ENCODE measurements around the gene NAIF1.
A peak's percentile ranks its signal among the peaks of the same experiment; 100 is the strongest.
"Not testable (repeated sequence)": the region's sequence is repeated elsewhere in the genome, so short reads cannot be mapped to it uniquely, and the experiment has no call there.

Gene NAIF1

GRCh38 chr9:128082151-128082550 is 15.0 kb upstream of the NAIF1 start:
- no peak for DNase-seq

- DNase-seq: no peak
Observed at GRCh38 chr9:128081056-128081455, 13.9 kb upstream of the NAIF1 start.

- no peak for DNase-seq
Observed at GRCh38 chr9:128080206-128080605, 13.1 kb upstream of the NAIF1 start.

- DNase-seq: no peak
Observed at GRCh38 chr9:128078504-128079434, 11.6 kb upstream of the NAIF1 start.

GRCh38 chr9:128077847-128078503 is 10.9 kb upstream of the NAIF1 start:
- DNase-seq: no peak

- no peak for DNase-seq
Observed at GRCh38 chr9:128073253-128073886, 6.2 kb upstream of the NAIF1 start.

GRCh38 chr9:128072144-128073021 is 5.3 kb upstream of the NAIF1 start:
- no peak for DNase-seq

- DNase-seq: not testable (repeated sequence)
Observed at GRCh38 chr9:128071475-128071874, 4.4 kb upstream of the NAIF1 start.

GRCh38 chr9:128070874-128071273 is 3.8 kb upstream of the NAIF1 start:
- no peak for DNase-seq

- no peak for DNase-seq
Observed at GRCh38 chr9:128068386-128069205, 1.5 kb upstream of the NAIF1 start.

GRCh38 chr9:128067645-128068385 is 695 bp upstream of the NAIF1 start, which contains the start of gene SLC25A25:
Gene SLC25A25, plus strand, starts transcription at chr9:128068232. Its CDS starts 88 bp downstream, at chr9:128068320.
- DNase-seq: peak; percentile 96

GRCh38 chr9:128065907-128066712 is 1.0 kb downstream of the NAIF1 start:
- DNase-seq: no peak

GRCh38 chr9:128062846-128063831 is 4.0 kb downstream of the NAIF1 start:
- DNase-seq: no peak

GRCh38 chr9:128062279-128062678 is 4.8 kb downstream of the NAIF1 start:
- no peak for DNase-seq

GRCh38 chr9:128061275-128061960 is 5.7 kb downstream of the NAIF1 start:
- DNase-seq: no peak

GRCh38 chr9:128059365-128059983 is 7.6 kb downstream of the NAIF1 start:
- no peak for DNase-seq

- no peak for DNase-seq
Observed at GRCh38 chr9:128057724-128058409, 9.3 kb downstream of the NAIF1 start.
